ENCODE measurements around the gene CLTC.

The CLTC gene

DNA sequence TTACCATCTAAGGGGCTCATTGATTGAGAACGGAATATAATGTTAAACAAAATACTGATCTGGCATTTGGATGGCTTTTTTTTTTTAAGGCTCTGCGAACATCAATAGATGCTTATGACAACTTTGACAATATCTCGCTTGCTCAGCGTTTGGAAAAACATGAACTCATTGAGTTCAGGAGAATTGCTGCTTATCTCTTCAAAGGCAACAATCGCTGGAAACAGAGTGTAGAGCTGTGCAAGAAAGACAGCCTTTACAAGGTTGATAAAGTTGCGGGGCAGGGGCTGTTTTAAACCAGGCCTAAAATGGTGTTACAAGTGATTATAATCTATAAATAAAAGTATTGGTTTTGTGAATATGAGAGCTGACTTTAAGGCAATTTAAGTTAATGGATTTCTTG is 65.3 kb downstream of the CLTC start:
- DNase-seq (ENCODE audit: low read depth), result no peak

DNA sequence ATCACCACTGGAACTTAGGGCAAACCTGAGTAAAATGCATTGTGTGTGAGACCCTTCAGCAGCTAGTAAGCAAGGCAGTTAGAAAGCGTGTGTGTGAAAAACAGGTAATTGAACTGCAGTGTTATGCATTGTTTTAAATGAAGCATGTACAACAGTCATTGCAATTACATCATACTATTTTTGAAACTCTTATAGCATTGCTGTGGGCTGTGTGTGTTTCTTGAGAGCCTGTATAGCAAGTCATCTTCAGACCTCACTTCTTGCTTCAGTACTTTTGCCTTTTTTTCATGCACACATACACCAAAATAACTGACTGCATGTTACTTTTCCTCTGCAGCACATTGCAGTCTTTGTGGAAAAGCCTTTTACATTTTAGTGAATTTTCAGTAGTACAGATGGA is 68.3 kb downstream of the CLTC start:
- DNase-seq (ENCODE audit: low read depth), result no peak

- DNase-seq (ENCODE audit: low read depth), result no peak
Observed at GRCh38 chr17:59688496-59688895, 68.8 kb downstream of the CLTC start.

DNA sequence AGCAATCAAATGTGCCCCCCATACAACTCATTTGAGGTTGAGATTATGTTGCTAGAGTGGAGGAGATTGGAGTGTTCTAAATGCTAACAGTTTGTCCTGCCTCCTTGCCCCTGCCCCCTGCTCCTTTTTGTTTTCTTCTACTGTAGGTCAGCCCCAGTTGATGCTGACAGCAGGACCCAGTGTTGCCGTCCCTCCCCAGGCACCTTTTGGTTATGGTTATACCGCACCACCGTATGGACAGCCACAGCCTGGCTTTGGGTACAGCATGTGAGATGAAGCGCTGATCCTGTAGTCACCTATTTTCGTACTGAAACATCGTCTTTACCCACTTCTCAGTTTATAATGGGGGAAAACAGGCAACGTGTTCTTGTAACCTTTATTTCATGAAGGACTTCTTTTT is 73.9 kb downstream of the CLTC start:
- no peak for DNase-seq (ENCODE audit: low read depth)

- DNase-seq (ENCODE audit: low read depth), result no peak
Observed at GRCh38 chr17:59694344-59694743, 74.6 kb downstream of the CLTC start.

DNA sequence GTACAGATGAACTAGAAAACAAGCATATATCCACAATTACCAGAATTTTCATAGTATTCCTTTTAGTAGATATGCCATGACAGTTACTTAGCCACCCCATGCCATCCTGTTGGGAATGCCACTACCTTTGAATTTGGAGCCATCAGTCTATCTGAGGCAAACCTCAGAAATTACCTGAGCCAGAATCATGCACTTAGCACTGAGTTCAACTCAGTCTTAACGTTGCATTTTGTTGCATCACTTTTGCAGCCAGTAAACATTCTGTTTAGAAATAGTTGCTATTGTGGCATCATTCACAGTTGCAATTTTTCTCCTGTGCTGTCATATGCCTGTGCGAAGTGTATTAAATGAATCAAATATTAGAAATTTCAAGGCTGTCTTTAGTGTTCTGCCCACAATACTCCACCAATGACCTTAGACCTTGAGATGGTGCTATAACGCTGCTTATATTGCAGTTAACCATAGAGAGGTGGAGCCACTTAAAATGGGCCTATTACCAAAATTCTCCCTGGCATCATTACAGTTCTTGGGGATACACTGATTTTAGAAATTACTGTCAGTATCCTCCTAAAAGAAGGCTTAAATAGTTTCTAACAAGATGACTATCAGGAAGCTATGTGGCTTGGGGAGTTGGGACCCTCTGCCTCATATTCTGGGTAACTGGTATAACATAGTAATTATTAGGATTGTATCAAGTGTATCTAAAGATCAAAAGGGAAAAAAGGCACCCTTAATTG is 76.4 kb downstream of the CLTC start:
- DNase-seq (ENCODE audit: low read depth), result peak; percentile 39

DNA sequence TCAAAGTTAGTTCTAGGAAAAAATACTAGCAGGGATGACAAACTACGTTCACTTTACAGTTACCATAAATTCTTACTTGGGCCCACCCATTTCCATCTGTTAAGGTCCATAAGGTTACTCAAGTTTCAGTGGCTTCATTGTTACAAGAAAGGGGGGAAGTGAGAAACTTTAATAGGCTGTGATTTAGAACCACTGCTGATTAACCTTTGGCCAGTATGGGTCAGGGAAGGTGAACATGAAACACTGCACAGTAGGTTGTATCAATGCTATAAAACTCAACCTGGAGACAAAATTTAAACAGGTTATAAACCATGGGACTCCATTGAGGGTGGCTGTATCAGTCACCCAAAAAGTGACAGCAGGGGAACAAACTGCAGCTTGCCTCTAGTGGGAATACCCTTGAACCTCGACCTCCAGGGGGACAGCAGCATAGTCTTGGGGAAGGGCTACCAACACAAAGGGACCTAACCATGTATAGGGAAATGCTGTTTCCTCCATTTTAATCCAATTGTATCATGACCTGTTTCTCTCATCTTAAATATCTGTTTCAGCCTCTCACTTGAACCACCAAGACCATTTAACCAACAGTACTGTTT is 77.1 kb downstream of the CLTC start:
- DNase-seq (ENCODE audit: low read depth), result no peak

DNA sequence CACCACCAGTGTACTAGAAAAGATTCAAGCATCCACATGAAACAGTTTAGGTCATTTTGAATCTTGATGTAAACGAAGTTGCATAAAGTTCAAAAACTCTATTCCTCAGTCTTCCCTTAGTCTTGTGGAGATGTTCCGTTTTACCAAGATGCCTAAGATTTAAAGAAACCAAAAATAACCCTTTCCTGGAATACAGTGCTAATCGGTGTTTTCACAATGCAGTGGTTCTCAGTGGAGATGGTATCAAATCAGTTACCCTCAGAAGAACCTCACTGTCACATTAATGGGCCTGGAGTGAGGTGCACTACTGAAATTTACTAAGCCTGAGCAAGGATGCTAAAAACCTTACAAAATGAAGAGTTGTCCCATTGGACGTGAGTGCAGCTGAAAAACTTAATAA is 78.4 kb downstream of the CLTC start:
- no peak for DNase-seq (ENCODE audit: low read depth)

- no peak for DNase-seq (ENCODE audit: low read depth)
Observed at GRCh38 chr17:59699218-59699617, 79.5 kb downstream of the CLTC start.

DNA sequence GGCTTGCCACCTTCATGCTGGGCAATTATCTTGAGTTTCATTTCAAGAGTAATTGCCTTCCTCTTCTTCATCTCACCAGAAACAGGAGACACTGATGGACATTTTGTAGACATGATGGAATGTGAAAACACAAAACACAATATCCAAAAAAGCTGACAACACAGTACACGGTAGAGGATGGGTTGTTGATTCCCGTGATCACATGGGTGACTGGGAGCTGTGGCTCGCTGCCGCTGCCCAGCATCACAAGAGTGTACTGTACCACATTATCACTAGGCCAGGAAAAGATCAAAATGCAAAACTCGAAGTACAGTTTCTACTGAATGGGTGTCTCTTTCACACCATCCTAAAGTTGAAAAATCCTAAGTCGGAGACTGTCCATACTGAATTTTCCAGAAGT is 80.1 kb downstream of the CLTC start:
- DNase-seq (ENCODE audit: low read depth), result no peak

DNA sequence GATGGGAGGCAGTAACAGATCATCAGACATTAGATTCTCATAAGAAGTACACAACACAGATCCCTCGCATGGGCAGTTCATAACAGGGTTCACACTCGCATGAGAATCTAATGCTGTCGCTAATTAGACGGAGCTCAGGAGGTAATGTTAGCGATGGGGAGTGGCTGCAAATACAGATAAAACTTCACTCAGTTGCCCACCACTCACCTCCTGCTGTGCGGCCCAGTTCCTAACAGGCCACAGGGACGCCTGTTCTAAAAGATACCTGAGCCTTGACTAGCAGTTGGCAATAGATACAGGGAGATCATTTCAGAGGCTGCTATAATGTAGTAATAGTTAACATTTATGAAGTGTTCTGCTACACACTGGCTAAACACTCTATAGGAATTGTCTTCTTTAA is 82.6 kb downstream of the CLTC start:
- no peak for DNase-seq (ENCODE audit: low read depth)

DNA sequence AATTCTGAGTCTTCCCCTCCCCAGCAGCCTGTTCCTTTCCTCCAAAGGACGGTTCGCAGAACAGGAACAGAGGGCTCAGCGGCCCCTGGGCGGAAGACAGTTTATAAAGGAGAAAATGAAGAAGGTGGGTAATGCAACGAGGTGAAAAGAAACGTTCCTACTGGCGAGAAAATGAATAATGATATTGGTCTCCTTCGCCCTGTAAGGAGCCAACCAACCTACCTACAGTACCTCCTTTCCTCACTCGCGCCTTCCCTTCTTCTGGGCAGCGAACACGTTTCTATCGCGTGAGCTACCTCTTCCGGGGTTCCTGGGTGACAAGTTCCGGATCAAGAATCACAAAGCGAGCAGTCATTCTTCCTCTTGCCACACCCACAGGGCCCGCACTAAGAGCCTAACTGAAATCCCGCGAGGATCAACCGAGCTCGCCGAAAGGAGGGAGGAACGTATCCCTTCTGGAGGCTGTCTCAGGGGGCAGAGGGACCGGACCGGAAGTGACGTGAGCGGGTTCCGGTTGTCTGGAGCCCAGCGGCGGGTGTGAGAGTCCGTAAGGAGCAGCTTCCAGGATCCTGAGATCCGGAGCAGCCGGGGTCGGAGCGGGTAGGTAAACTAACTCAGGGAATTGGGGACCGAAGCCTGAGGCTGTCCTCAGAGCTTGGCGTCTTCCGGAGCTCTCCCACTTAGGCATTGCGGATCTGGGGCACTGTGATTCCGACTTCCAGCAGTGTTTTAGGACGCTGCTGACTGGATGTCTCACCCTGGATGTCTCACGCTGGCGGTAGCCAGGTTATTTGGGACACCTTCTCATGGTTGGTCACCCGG is 87.7 kb downstream of the CLTC start, which contains the start of the genes PTRH2 and VMP1:
TSS of gene PTRH2 (minus strand) at position 282 of the 822 bp plus-strand sequence. CDS start 9,452 bp downstream, outside the sequence.
TSS of gene VMP1 (plus strand) at position 506 of the 822 bp plus-strand sequence. CDS start 23,793 bp downstream, outside the sequence.
- DNase-seq (ENCODE audit: low read depth), result peak; percentile 100

GRCh38 chr17:59707971-59708430 is 88.3 kb downstream of the CLTC start:
- DNase-seq (ENCODE audit: low read depth), result peak; percentile 24

GRCh38 chr17:59711936-59712335 is 92.2 kb downstream of the CLTC start:
- no peak for DNase-seq (ENCODE audit: low read depth)

DNA sequence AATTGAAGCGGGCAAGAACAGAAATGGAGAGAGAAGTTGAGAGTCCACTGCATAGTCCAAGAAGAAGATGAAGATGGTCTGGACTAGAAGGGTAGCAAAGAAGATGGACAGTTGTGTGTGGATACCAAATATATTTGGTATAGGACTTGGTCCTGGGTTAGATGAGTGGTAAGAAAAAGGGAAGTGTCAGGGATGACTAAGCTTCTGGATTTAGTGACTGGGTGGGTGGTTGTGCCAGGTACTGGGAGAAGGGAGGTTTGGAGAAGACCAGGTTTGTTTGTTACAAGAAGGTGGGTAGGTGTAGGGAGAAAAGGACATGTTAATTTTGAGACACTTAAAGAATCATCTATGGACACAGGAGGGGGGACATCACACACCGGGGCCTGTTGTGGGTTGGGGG is 93.2 kb downstream of the CLTC start:
- DNase-seq (ENCODE audit: low read depth), result no peak

DNA sequence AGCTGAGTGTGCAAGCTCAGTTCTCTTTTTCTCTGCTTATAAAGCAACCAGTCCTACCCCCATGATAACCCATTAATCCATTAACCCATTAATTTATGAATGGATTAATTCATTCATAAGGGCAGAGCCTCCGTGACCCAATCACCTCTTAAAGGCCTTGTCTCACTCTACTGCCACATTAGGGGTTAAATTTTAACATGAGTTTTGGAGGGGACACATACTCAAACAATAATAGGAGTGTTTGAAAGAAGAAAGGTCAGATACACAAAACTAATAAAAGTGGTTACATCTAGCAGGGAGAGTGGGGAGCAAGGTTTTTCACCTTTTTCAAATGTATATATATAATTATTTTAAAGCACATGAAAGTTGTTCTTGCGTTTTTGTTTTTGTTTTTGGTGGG is 94.6 kb downstream of the CLTC start:
- DNase-seq (ENCODE audit: low read depth), result no peak

- DNase-seq (ENCODE audit: low read depth), result no peak
Observed at GRCh38 chr17:59716427-59716826, 96.7 kb downstream of the CLTC start.

- no peak for DNase-seq (ENCODE audit: low read depth)
Observed at GRCh38 chr17:59719526-59719925, 99.8 kb downstream of the CLTC start.

- DNase-seq (ENCODE audit: low read depth), result no peak
Observed at GRCh38 chr17:59722623-59723022, 102.9 kb downstream of the CLTC start.

GRCh38 chr17:59723041-59723440 is 103.3 kb downstream of the CLTC start:
- no peak for DNase-seq (ENCODE audit: low read depth)

GRCh38 chr17:59723607-59724006 is 103.9 kb downstream of the CLTC start:
- DNase-seq (ENCODE audit: low read depth), result no peak

DNA sequence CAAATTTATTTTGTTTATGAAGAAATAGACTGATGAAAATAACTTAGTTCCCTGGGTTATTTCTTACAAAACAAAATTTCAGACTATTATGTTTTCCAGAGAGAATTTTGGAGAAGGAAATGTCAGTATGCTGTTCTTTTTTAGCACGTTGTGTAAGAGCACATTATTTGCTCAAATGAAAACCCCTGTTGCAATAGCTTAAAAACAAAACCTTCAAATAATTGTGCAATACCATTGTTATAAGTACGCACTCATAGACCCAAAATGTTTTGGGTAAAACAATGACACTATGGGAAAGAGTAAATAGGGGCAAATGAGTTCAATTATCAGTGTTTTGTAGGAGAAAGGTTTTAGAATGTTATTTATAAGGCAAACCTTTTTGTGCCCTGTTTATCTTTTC is 106.0 kb downstream of the CLTC start:
- DNase-seq (ENCODE audit: low read depth), result peak; percentile 86
